BLaER1 treated with 17β-estradiol and CSF1 and Interleukin-3, amounts not matched to agents 10 nM and 100 nM (cell line): ENCODE measurements around the gene HOXC6.

Experiments used
- H3K27ac ChIP-seq, 11 experiments: shearing (Covaris generic); formaldehyde crosslinking; 2 replicates each; pipeline ENCODE4 v1.8.1; 2022
- H3K27me3 ChIP-seq, 11 experiments: shearing (Covaris generic); formaldehyde crosslinking; 2 replicates each; pipeline ENCODE4 v1.8.1; 2022
- H3K36me3 ChIP-seq, 11 experiments: shearing (Covaris generic); formaldehyde crosslinking; 2 replicates each; pipeline ENCODE4 v1.8.1; 2022
- H3K4me1 ChIP-seq, 10 experiments: shearing (Covaris generic); formaldehyde crosslinking; 2 replicates each; pipeline ENCODE4 v1.8.1; 2022
- H3K4me2 ChIP-seq, 11 experiments: shearing (Covaris generic); formaldehyde crosslinking; 2 replicates each; pipeline ENCODE4 v1.8.1; 2022
- H3K4me3 ChIP-seq, 10 experiments: shearing (Covaris generic); formaldehyde crosslinking; 2 replicates each; pipeline ENCODE4 v1.8.1; 2022
- H3K9ac ChIP-seq, 11 experiments: shearing (Covaris generic); formaldehyde crosslinking; 2 replicates each; pipeline ENCODE4 v1.8.1; 2022
- H3K9me3 ChIP-seq, 11 experiments: shearing (Covaris generic); formaldehyde crosslinking; replicated peaks in 1 of 11; 2 replicates each; pipeline ENCODE4 v1.8.1; 2022
- H4K20me1 ChIP-seq, 11 experiments: shearing (Covaris generic); formaldehyde crosslinking; 2 replicates each; pipeline ENCODE4 v1.8.1; 2022
- Cebpa-rat ChIP-seq, 11 experiments: shearing (Covaris generic); IDR thresholded peaks; 2 replicates each; pipeline ENCODE4 v1.8.1; 2022

HOXC6 gene

DNA sequence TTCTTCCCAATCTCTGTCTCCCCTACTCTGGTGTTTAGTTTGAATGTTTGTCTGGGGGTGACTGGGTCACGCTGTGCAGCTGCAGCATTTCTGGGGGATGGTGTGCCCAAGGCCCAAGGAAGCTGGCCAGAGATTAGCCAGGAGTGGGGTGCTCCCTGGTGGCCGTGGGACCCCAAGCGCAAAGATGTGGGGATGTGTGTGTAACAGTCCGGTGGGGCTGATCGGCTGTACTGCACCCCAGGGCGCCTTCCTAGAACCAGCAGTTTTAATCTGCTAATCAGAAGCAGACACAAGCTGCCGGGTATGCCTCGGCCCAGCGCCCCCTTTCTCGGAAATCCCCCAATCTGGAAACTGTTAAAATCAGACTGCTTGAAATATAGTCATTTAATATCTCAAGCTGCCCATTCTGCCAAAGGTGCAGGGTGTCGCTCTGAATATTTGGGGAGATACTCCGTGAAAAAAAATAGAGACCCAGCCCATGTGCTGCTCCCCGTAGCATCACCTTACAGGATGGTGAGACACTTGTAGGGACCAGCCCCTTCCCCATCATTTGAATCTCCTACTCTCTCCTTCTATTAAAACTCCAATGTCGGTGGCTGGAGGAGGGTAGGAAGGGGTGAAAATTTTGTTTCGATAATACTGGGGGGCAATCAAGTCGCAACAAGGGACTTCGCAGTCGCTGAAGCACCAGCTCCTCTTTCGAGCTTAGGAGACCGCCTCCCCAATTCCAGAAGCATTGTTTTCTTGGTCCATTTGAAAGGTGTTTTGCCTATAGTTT is 24.0 kb upstream of the HOXC6 start:
- Histone ChIP-seq H3K9ac (no peak overlapping the region), H3K9me3 (peaks cover 0 to 11% (median 7%) of the 10 kb centered on the region in 11 experiments; a peak in 13 of 22 replicates), H3K4me1 (peaks cover 0 to 15% (median 10%) of the 10 kb centered on the region in 10 experiments; a peak in 14 of 20 replicates), H4K20me1 (peaks cover 0 to 92% (median 81%) of the 10 kb centered on the region in 11 experiments; a peak in 16 of 22 replicates), H3K27ac (no peak overlapping the region), H3K36me3 (no peaks in the 10 kb centered on the region), H3K4me3 (no peak overlapping the region), H3K4me2 (0 out of 22 replicates have a peak overlapping the region, but pooled peaks of 1 of the 11 experiments have one; percentile 24), H3K27me3 (peaks cover 99 to 100% (median 100%) of the 10 kb centered on the region in 11 experiments)
- no peak for TF ChIP-seq Cebpa-rat (IDR thresholded peaks at IDR 0.05)

DNA sequence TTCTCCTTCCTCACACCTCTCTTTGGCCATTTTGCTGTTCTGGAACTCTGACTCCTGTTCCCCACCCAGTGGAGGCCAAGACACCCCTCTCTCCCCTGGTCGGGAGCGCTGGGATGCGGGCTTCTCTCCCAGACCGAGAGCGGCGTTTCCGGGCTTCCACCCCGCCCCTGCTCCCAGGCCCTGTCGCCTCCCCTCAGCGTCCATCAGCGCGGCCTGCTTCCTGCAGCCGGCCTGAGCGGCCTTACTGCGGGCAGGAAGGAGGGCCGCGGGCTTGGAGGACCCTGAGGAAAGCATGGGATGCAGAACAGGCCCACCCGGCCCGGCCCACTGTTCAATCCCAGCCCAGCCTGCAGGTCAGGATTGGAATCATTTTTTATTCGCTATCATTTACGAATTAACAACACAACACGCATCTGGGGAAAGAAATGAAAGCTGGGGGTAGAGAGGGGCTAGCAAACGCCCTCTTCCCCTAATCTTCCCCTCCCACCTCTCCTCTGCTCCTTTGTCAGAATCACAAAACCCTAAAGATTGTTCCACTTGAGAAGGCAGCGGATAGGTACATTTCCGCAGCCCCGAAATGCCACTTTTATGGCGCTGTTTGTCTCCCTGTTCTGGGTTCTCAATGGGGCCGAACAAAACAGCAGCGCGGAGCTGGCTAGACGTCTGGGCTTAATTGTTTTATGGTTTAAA is 23.3 kb upstream of the HOXC6 start:
- no peak for TF ChIP-seq Cebpa-rat (IDR thresholded peaks at IDR 0.05)
- H3K27me3 ChIP-seq = peaks cover 99 to 100% (median 100%) of the 10 kb centered on the region in 11 experiments
- H3K9me3 ChIP-seq = peaks cover 0 to 6% (median 4%) of the 10 kb centered on the region in 11 experiments; a peak in 10 of 22 replicates
- H3K4me2 ChIP-seq = peak overlapping the region in 2 of 11 experiments; percentile 3 to 24; a peak in 1 of 22 replicates
- no peaks in the 10 kb centered on the region for H3K36me3 ChIP-seq
- H4K20me1 ChIP-seq = peaks cover 0 to 93% (median 88%) of the 10 kb centered on the region in 11 experiments; a peak in 17 of 22 replicates
- no peak overlapping the region for H3K27ac ChIP-seq
- H3K4me1 ChIP-seq = peaks cover 0 to 15% (median 10%) of the 10 kb centered on the region in 10 experiments; a peak in 14 of 20 replicates
- no peak overlapping the region for H3K4me3 ChIP-seq
- no peak overlapping the region for H3K9ac ChIP-seq

DNA sequence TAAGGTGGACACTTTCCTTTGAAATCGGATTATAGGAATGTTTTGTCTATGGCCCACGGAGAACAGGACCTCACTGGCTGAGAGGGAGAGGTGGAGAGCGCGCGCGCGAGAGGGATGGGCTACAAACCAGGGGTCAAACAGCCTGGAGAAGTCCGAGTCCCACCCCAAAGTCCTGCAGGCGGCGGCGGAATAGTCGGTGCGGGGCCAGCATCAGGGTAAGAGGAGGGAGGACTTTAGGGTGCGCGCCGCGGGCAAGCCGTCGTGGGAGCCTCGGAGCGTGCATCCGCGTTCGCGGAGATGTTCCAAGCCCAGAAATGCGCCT is 22.7 kb upstream of the HOXC6 start:
- H3K4me1 ChIP-seq = peaks cover 0 to 15% (median 10%) of the 10 kb centered on the region in 10 experiments; a peak in 14 of 20 replicates
- TF ChIP-seq Cebpa-rat (IDR thresholded peaks at IDR 0.05) = no peak
- H3K27me3 ChIP-seq = peaks cover 99 to 100% (median 100%) of the 10 kb centered on the region in 11 experiments
- no peak overlapping the region for H3K9ac ChIP-seq
- no peak overlapping the region for H3K4me3 ChIP-seq
- peaks cover 0 to under 1% (median 0%) of the 10 kb centered on the region in 11 experiments; a peak in 1 of 22 replicates for H3K9me3 ChIP-seq
- no peak overlapping the region for H3K27ac ChIP-seq
- H3K4me2 ChIP-seq = no peak overlapping the region
- H3K36me3 ChIP-seq = no peaks in the 10 kb centered on the region
- H4K20me1 ChIP-seq = peaks cover 0 to 93% (median 89%) of the 10 kb centered on the region in 11 experiments; a peak in 17 of 22 replicates

DNA sequence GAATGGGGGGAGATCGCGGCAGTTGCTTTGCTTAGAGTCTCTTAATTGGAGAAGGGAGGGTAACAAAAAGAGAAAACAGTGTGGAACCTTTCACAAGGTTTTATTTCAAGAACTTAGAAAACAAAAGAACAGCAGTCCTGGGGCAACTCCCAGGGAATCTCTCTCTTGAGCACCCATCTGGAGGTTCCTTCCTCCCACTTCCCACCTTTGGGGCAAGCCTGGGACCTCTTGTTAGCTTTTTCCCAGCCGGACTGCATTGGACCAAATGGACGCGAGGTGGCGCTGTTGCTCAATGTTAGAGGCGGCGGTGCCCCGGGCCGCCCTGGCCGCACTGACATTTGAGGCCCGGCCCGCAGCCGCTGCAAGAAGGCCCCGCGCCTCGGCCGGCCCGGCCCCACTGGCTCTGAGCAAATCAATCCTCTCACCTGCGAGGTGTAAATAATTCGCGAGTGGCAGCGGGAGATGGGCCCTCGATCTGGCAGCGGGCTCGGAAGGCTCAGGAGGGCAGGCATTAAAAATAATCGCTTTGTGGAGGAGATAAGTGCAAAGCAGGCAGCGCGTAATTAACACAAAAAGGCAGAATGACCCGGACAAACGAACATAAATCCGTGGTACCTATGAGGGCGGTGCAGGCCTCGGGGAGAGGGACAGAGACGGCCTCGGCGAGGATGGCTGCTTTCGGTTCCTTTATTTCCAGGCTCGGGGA is 22.2 kb upstream of the HOXC6 start:
- Histone ChIP-seq H3K4me3 (peak overlapping the region in 9 of 10 experiments; percentile 6 to 59 (median 39); a peak in 15 of 20 replicates), H3K36me3 (no peaks in the 10 kb centered on the region), H4K20me1 (peaks cover 0 to 93% (median 88%) of the 10 kb centered on the region in 11 experiments; a peak in 17 of 22 replicates), H3K27me3 (peaks cover 99 to 100% (median 100%) of the 10 kb centered on the region in 11 experiments), H3K9me3 (no peaks in the 10 kb centered on the region), H3K27ac (no peak overlapping the region), H3K9ac (peak overlapping the region in 5 of 11 experiments; percentile 2 to 21 (median 3); a peak in 4 of 22 replicates), H3K4me2 (peak overlapping the region; percentile 63 to 94 (median 79)), H3K4me1 (peaks cover 0 to 15% (median 10%) of the 10 kb centered on the region in 10 experiments; a peak in 14 of 20 replicates)
- no peak for TF ChIP-seq Cebpa-rat (IDR thresholded peaks at IDR 0.05)

DNA sequence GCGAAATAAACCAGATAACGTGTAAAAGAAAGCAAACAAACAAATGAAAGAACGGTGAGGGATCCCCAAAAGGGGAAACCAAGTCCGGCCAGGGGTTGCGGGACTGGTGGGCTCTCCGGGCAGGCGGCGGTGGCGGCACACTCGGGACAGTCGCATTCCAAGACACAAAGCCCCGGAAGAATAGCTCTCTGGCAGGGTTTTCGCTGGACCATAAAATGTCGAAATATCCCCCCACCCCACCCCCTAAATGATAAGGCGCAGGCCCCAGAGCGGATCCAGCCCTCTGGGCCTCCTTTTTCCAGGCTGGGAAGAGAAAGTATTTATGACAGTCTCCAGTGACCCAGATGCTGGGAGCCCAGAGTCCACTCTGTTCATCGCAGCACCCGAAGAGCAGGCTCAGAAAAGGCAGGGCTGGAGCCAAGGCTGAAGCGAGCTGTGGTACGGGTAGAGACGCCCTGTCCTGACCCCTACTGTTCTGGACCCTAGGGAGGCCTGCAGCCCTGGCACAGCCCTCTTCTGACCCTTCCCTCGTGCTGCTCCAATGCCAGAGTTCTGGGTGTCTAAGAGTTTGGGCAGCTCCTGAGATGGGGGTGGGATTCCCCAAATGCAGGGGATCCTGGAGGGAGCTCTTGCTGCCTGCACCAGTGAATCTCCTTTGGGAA is 21.6 kb upstream of the HOXC6 start:
- Histone ChIP-seq H3K4me1 (peaks cover 0 to 17% (median 10%) of the 10 kb centered on the region in 10 experiments; a peak in 14 of 20 replicates), H3K4me3 (peak overlapping the region in 9 of 10 experiments; percentile 6 to 59 (median 39); a peak in 15 of 20 replicates)

DNA sequence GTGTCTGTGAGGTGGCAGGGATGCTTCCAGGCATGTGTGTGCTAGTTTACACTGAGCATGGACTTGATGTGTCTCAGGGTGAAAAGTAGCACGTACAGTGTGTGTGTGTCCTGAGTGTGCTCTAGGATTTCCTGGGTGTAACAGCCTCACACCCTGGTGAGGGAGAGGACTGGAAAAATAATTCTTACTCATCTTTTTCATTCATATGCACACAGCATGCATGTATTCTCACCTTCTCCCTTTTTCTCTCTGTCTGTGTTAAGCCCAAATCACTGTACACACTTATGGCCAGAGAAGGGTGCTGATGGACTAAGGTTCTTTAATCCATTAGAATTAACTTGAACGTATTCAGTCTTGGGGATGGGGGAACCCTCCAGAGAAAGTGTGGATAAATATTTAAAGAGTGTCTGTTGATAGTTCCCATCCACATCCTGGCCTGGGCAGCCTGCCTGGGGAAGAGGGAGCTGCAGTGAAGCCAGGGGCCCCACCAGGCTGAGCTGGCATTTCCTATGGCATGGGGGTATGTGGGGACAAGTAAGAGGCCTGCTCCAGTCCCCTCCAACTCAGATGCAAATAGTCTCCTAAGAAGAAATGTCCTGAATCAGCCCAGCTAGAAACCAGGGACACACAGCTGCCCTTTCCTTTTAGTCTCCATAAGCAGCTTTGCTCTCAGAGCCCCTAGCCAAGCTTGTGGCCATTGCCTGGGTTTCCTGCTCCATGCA is 20.5 kb upstream of the HOXC6 start:
- peaks cover 0 to 17% (median 10%) of the 10 kb centered on the region in 10 experiments; a peak in 14 of 20 replicates for H3K4me1 ChIP-seq
- 0 out of 22 replicates have a peak, but pooled peaks cover 0 to under 1% (median 0%) of the 10 kb centered on the region in 11 experiments for H3K9me3 ChIP-seq
- H4K20me1 ChIP-seq = peaks cover 0 to 93% (median 83%) of the 10 kb centered on the region in 11 experiments; a peak in 18 of 22 replicates
- H3K4me2 ChIP-seq = no peak overlapping the region; a peak in 1 of 22 replicates
- no peak overlapping the region for H3K27ac ChIP-seq
- peaks cover 99 to 100% (median 100%) of the 10 kb centered on the region in 11 experiments for H3K27me3 ChIP-seq
- no peak overlapping the region for H3K9ac ChIP-seq
- TF ChIP-seq Cebpa-rat (IDR thresholded peaks at IDR 0.05) = no peak
- H3K4me3 ChIP-seq = no peak overlapping the region
- no peaks in the 10 kb centered on the region for H3K36me3 ChIP-seq

More for the DNA sequence above, 21.6 kb upstream of the HOXC6 start:
- H3K27me3 ChIP-seq = peaks cover 99 to 100% (median 100%) of the 10 kb centered on the region in 11 experiments
- H4K20me1 ChIP-seq = peaks cover 0 to 94% (median 88%) of the 10 kb centered on the region in 11 experiments; a peak in 17 of 22 replicates
- no peaks in the 10 kb centered on the region for H3K9me3 ChIP-seq
- H3K9ac ChIP-seq = peak overlapping the region in 5 of 11 experiments; percentile 2 to 21 (median 3); a peak in 3 of 22 replicates
- peak overlapping the region; percentile 63 to 94 (median 79) for H3K4me2 ChIP-seq
- TF ChIP-seq Cebpa-rat (IDR thresholded peaks at IDR 0.05) = no peak
- no peaks in the 10 kb centered on the region for H3K36me3 ChIP-seq
- no peak overlapping the region for H3K27ac ChIP-seq

DNA sequence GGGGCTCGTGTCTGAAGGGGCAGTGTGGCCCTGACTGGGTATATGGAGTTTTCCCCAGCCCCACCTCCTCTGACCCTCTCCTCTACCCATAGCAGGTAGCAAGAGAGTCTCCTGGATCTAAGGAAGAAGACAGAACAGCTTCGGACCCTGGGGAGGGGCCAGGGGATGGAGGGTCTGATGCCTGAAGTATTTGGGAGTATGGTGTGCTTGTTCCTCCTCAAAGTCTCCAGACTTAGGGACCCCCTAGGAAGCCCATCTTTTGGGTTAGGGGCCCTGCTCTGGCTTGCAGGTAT is 20.0 kb upstream of the HOXC6 start:
- no peak for TF ChIP-seq Cebpa-rat (IDR thresholded peaks at IDR 0.05)
- peaks cover 0 to 93% (median 84%) of the 10 kb centered on the region in 11 experiments; a peak in 18 of 22 replicates for H4K20me1 ChIP-seq
- H3K27me3 ChIP-seq = peaks cover 99 to 100% (median 100%) of the 10 kb centered on the region in 11 experiments
- H3K4me1 ChIP-seq = peaks cover 0 to 17% (median 10%) of the 10 kb centered on the region in 10 experiments; a peak in 14 of 20 replicates
- no peaks in the 10 kb centered on the region for H3K36me3 ChIP-seq
- H3K4me2 ChIP-seq = no peak overlapping the region
- H3K4me3 ChIP-seq = no peak overlapping the region
- no peak overlapping the region for H3K9ac ChIP-seq
- peaks cover 0 to 5% (median 0%) of the 10 kb centered on the region in 11 experiments; a peak in 3 of 22 replicates for H3K9me3 ChIP-seq
- no peak overlapping the region for H3K27ac ChIP-seq
